HG03139 (cell line): ENCODE data around the gene SH3PXD2A.
A peak's percentile ranks its signal among the peaks of the same experiment; 100 is the strongest.

Source experiments
- ATAC-seq: cut with Tn5 transposase; IDR thresholded peaks from one replicate; pipeline ENCODE4 v1.9.1; 2021; ENCODE audit not compliant: unreplicated experiment

The SH3PXD2A gene

DNA sequence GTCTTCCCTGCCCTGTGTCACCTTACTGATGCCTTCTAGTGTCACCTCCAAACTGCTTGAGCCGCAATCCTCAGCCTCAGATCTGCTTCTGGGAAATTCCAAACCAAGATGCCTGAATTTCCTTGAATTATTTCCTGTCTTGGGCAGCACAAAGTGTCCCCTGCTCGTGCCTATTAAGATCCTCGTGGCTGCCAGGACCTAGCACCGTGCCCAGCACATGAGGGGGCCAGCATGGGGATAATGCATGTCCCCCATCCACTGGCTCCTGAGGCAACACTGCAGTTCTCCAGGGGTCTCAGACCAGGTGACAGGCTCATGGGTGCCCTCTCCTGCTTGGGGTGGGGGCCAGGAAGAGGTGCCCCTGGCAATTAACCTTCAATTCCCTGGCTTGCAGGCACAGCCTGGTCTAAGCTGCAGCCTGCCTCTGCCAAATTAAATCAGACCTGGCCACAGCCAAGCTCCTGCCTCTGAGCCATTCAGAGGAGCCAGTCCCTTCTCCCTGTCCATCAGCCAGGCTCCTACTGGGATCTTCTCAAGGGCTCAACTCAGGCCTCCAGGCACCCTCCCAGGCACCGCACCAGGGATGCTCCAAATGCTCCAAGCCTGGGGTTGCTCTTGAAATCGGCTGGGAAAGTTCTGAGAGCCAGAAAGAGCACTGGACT is 146.6 kb downstream of the SH3PXD2A start:
- no peak for ATAC-seq

DNA sequence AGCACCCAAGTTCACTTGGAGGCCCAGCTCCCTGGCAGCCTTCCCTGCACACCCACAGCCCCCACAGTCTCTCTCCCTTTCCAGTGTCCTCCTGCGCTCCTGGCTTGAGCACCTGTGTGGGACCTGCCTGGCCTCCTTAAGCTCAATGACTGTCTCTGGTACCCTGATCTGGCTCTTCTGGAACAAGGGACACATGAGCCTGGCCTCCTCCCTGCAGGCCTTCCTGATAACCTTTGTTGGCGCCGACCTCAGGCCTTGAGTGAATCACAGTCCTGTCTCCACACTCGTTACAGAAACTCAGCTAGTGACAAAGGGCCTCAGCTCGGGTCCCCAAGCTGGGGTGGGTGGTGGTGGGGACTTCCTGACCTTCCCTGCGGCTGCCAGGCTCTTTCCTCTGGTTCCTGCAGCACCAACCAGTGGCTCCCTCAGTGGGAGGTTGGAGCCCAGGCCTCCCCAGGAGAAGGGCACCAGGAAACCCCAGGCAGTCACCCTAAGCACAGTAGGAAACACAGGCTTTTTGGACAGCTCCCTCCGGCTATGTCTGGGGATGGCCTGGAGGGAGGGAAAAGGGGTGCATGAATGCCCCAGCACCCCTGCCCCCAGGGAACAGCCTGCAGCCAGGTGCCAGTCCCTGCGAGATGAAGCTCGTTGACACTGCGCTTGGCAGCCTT is 147.3 kb downstream of the SH3PXD2A start:
- ATAC-seq, result no peak

DNA sequence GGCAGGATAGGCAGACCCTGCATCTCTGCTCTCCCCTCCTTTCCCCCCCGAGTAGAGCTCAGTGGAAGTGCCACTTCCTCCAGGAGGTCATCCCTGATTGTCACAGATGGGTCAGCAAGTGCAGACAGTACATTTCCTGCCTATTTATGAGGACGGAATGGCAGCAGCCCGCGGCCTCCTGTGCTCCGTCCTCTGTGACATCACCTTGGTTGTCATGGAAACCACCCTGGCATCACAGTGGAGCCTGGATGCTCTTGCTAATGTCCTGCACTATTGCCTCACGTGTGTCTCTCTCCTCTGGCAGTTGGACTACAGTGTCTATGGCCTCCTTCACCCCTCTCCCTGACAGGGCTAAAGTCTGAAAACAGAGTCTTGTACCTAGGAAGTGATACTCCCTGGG is 148.6 kb downstream of the SH3PXD2A start:
- ATAC-seq, result no peak

DNA sequence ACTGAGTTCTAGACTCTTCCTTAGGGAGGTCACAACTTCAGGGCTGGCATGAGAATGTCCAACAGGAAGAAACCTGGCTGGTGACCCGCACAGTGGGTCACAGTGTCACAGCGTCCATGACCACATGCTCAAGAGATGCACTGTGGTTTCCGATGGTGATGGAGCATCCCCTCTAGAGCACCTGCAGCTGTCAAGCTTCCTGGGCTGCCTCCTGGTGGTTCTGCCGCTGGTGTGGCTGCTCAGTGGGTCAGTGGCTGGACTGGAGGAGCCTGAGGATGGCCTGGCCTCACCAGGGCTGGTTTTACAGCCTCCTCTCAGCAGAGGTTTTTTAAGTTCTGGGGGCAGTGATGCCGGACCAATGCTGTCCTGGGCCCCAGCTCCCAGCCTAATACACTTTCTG is 149.3 kb downstream of the SH3PXD2A start:
- no peak for ATAC-seq

DNA sequence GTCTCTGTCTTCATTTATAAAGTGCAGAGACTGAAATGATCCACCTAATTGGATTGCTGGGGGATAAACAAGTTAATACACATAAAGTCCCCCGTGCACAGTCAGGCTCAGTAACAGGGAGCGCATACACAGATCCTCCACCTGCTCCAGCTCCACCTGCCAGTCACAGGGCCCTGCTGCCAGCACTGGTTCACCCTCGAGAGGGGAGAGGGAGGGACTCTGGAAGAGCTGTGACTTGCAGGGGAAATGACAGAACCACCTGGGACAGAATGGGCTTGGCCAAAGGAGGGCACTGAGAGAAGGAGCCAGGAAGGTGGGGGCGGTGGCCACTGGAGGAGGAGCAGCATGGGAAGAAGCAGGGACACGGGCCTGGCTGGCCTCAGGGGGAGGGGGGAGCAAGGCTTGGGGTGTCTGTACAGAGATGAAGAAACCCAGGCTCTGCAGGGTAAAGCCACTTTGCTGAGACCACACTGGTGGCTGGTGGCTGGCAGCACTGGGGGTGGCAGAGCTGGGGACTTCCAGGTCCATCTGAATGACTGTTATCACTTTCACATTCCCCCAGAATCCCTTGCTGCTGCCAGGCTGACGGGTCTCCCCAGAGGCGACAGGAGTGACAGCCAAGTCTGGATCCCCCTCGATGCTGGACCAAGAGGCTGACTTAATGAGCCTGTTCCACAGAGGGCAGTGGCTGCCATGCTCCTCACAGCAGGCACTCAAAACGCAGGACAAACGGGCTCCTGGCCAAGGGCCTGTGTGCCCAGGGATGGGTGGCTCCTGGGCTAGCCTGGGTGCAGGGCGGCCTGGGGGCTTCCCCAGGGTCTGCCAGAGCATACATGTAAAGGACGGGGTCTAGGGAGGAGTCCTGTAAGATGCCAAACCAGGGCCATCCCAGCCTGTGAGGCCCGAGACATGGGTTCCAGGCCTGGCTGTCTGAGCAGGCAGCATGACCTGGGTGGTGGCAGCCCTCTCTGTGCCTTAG is 151.1 kb downstream of the SH3PXD2A start:
- no peak for ATAC-seq

DNA sequence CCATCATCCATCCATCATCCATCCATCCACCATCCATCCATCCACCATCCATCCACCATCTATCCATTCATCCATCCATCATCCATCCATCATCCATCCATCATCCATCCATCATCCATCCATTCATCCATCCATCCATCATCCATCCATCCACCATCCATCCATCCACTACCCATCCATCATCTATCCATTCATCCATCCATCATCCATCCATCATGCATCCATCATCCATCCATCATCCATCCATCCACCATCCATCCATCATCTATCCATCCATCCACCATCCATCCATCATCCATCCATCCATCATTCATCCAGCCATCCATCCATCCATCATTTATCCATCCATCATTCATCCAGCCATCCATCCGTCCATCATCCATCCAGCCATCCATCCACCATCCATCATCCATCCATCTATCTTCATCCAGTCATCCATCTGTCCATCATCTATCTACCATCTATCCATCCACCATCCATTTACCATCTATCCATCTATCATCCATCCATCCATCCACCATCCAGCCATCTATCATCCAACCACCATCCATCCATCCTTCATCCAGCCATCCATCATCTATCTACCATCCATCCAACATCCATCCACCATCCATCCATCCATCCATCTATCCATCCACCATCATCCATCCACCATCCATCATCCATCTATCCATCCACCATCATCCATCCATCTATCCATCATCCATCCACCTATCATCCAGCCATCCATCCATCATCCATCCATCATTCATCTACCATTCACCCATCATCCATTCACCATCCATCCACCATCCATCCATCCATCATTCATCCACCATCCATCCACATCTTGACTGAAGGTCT is 153.8 kb downstream of the SH3PXD2A start:
- no peak for ATAC-seq

DNA sequence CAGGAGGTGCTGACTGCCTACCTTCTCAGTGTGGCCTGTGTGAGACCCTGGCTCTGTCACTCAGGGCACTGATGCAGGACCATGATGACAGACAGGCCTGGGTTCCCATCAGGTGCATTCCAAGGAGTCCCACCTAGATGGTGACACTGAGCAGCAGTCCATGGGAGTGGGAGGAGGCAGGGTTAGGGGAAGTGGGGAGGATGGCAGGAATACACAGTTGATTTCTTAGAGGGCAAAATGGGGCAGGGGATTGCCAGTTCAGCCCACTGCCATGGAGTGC is 155.0 kb downstream of the SH3PXD2A start:
- no peak for ATAC-seq

DNA sequence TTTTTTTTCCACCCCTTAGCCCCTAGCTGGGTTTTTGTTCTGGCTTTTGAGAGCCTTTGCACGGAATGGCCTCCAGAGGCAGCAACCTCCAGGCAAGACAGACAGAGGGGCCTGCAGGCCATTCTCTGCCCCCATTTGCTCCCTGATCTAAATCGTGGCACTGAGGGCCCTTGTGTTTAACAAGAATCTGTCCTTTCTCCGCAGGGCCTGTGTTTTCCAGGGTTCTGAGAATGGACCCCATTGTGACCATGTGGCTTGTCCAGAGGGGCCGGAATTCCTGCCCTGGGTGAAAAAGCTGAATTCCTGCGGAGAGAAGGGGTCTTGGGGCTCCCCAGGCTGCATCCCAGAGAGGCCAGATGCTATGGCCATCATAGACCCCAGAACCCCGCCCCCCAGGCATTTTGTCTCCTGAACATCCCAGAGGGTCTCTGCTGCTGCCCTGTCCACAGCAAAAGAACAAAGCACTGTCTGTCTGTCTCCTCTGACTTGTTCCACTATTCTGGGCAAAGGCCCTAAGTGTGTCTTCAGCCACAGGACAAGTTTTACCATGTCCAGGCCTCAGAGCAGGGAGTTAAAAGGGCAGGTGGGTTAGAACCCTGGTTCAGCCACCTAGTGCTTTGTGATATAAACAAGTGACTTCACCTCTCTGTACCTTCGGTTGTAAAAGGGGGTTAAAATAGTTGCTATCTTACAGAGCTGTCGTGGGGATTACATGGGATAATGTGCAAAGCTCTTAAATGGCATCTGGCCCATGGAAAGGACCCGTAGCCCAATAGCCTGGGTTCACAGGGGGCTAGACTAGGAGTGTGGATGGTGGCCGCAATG is 155.6 kb downstream of the SH3PXD2A start:
- ATAC-seq, result no peak

DNA sequence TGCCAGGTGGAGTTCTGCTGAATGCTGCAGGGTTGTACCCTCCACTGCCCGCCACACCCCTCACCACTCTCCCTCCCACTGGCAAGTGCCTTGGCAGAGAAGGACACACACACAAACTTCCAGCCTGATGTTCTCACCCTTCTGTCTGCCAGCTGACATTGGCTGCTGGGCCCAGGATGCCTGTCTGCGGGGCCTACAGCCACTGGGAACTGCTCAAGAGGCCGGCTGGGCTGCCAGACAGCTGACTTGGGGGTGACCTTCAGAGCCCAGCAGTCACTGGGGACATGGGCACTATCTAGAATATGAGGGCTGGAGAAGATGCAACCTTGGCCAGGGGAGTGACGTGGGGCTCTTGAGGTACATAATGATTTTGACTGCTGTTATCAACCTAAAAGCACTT is 157.1 kb downstream of the SH3PXD2A start:
- ATAC-seq, result no peak

DNA sequence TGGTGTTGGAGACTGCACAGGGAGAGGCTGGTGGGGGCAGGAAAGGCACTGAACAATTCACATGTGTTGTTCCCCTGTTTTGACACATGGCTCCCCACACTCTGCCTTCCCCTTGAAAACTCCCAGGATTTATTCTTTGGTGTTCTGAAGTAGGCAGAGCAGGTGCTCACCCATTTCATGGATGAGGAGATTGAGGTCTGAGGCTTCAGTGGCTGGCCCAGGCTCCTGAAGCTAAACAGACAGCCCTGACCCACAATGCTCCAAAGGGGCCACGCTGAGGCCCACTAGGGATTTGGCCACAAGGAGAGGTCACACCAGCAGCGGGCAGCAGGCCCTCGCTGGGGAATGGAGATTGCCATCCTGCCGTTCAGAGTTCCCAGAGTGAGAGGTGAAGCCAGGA is 157.6 kb downstream of the SH3PXD2A start:
- no peak for ATAC-seq

DNA sequence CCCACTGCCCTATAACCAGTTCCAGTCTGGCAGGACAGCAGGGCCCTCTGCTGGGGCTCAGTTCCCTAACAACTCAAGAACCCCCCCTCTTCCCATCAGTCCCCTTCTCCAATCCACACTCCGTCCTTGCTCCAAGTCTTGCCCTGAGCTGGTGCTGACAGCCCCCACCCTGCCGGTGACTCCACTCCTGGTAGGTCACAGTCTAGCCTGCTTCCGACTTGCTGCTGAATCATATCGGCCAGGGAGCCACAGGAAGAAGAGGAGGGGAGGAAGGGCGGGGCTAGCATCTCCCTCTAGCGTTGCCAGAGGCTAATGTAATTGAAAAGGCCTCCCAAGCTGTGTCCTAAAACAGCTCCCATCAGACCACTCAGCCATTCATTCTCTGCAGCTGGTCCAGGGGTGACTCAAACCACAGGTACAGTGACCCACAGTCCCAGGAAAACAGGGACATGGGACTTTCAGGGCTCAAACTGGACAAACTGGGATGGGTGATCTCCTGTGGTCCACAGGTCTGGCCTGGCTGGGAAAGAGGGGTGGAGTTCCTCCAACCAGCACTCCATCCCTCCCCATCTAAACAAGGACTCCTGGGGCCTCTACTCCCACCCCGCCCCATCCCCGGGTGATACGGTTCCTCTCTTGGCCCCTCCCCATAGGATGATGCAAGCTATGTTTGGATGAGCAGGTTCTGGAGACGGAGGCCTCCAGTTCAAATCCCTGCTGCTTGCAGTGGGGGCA is 158.8 kb downstream of the SH3PXD2A start:
- ATAC-seq, result no peak

DNA sequence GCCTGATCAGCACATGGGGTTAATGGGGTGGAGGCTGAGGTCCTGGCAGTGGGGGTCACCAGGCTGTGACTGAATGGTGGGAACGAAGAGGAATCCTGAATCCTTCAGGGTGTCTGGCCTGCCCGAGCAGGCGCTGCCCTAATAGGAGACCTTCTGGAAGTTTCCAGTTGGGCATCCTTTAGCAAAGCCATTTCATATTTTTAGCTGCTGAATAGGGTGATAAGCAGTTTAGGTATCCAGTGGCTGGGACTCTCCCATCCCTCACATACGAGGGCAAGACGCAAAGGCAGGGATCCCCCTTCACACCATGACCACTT is 159.3 kb downstream of the SH3PXD2A start:
- ATAC-seq, result no peak

DNA sequence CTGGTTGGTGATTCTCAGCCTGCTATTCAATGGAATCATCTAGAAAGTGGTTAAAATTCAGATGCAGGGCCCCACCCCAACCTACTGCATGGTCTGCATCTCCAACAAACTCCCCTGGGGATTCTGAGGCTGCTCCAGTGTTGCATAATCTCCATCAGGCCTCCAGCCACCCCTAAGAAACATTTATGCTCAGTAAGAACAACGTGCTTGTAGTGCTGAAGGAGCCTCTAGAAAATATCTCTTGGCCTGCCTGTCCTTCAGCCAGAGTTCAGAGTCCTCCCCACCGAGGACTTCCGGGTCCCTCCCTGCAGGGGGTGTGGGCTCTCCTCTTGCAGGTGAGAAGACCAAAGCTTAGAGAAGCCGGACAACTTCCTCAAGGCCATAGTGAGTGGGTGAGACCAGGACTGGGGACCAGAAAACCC is 159.8 kb downstream of the SH3PXD2A start:
- ATAC-seq, result no peak

DNA sequence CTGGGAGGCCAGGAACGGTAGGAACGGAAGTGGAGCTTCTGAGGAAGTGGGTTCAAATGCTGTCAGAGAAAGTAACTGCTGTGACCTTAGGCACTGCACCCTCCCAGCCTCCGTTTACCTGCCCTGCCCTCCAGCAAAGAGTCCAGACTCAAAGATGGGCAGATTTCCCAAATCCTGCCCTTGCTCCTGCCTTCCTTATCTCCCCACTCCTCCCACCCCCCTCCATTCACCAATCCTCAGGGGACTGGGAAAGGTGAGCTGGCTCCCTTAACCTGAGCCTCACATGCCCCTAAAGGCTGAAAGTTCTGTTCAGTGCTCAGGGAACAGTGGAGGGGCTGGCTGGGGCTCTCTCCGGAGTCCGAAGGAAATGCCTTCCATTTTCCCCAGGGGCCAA is 161.6 kb downstream of the SH3PXD2A start:
- no peak for ATAC-seq

DNA sequence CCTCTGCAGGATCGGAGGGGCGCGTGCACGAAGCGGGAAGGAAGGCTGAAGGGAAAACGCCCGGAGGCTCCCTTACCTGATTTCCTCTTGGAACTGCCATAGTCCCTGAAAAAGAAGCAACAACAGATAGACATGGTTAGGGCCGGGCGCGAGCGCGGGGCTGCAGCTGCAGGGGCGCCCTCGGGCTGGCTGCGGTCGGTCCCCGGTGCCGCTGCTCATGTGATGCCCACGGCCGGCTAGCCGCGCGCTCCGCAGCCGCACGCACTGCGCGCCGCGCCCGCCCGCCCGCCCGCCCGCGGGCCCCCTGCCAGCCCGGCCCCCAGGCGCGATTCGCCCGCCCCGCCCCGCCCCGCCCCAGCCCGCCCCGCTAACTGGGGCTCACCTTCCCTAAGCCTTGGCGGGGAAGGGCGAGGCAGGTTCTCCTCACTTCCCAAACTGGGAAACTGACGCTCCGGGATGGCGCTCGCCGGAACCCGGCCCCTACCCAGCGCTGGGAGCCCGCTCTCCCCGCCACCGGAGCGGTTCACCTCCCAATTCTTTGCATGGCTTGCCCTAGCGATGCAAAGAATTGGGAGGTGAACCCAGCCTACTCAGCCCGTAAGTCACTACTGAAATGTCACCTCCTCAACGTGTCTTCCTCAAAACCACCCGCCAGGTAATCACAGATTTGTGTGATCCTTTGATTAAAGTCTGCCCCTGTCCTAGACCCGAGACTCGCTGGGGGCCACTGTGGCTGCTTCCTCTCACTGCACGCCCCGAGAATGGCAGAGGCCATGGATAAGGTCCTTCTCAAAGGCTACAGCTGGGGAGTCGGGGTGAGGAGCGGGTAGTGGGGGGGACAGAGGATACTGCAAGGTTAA is 162.2 kb downstream of the SH3PXD2A start:
- peak; percentile 21 for ATAC-seq

DNA sequence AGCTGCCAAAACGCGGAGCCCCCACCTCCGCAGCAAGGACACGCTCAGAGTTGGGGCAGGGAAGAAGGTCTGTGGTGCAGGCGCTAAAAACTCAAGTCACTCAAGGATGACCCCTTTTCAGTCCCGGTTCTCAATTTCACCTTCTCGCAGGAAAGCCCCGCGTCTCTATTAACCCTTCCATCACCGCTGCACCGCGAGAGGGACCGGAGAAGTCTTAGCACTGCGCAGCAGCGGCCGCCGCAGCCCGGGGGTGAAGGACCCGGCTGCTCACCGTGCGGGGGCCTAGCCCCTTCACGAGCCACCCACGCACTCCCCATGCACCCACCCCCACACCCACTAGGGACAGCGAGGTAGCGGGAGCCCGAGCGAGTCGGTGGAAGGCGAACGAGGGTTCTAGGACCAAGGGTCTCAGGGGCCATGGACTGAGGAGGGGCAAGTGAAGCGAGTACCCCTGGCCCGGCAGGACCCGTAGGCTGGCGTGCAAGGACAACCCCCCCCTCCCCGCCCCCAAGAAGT is 162.9 kb downstream of the SH3PXD2A start:
- ATAC-seq, result peak; percentile 39

DNA sequence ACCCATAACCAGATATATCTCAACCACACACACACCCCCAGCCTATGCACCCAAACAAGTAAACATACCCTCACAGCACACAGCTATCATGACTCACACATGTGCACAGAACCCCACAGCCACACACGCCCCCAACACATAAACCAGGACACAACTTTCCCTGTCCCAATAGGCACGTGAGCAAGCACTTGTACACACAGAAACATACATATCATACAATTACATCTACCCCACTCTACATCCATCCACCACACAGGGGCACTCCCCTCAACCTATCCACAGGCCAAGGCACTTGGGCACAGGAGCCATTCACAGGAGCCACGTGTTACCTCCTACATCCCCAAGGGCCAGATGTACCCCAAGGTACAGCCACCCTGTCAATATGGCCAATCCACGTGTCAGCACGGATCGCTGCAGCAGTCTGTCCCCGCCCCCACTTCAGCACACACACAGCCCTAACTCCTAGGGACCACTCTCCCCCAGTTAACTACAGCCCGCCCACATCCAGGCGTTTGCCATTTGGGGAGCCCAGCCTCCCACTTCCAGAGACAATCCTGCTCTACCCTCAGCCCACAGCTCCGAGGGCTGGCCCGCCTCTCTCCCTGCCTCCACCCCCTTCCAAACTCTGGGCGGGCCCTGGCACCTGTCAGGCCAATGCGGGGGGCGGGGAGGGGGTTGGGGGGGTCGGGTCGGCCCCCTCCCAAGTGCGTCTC is 163.5 kb downstream of the SH3PXD2A start:
- peak; percentile 11 for ATAC-seq

DNA sequence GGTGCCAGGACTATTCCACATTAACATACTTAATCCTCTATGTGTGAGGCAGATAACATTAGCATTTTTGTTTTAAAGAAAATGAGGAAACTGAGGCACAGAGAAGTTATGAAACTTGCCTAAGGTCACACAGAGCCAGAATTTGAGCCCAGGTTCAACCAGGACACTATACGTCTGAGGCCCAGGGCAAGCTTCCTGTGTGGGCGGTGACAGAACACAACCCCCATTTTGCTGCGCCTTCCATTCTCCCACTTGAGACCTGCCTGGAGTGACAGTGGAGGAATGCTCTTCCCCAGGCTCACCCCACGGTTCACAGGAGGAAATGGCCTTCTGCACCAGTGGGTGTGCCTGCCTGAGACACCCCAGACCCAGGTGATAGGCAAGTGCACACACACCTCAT is 164.1 kb downstream of the SH3PXD2A start:
- ATAC-seq, result no peak
